Measurements from ENCODE around the gene THOC5.

THOC5 gene

GRCh38 chr22:29509298-29509697, 44.3 kb downstream of the THOC5 start:
- Histone ChIP-seq H4K20me1 (ENCODE audit: control insufficient read depth, insufficient read depth, low read depth, low read length) (no peaks in the 10 kb centered on the region), H3K4me1 (ENCODE audit: control insufficient read depth, low read length) (no peaks in the 10 kb centered on the region), H3K27ac (ENCODE audit: low read depth, low read length) (no peak overlapping the region), H3K4me2 (ENCODE audit: low read length) (no peak overlapping the region), H3K9me3 (ENCODE audit: control insufficient read depth, insufficient read depth, low read length) (no peaks in the 10 kb centered on the region), H3K27me3 (ENCODE audit: control insufficient read depth, low read length) (no peaks in the 10 kb centered on the region), H3K79me2 (ENCODE audit: control insufficient read depth, low read length) (no peaks in the 10 kb centered on the region), H3K36me3 (ENCODE audit: control insufficient read depth, low read length) (peaks cover 45% of the 10 kb centered on the region), H3F3A (ENCODE audit: control insufficient read depth, insufficient read depth) (no peaks in the 10 kb centered on the region), H3K4me3 (ENCODE audit: low read length) (no peak overlapping the region), H3K9me2 (replicated peaks; ENCODE audit: control insufficient read depth, low read length) (no peaks in the 10 kb centered on the region)
- TF ChIP-seq CTCF (IDR thresholded peaks at IDR 0.05; ENCODE audit: low read depth, low read length, poor library complexity, severe bottlenecking): no peak
- no peak for TF ChIP-seq EZH2phosphoT487 (IDR thresholded peaks at IDR 0.05; ENCODE audit: borderline replicate concordance, low read length)

- H3K9me3 ChIP-seq (ENCODE audit: control insufficient read depth, insufficient read depth, low read length): no peaks in the 10 kb centered on the region
- H3F3A ChIP-seq (ENCODE audit: control insufficient read depth, insufficient read depth): no peaks in the 10 kb centered on the region
- H3K4me2 ChIP-seq (ENCODE audit: low read length): no peak overlapping the region
- H3K27me3 ChIP-seq (ENCODE audit: control insufficient read depth, low read length): no peaks in the 10 kb centered on the region
- H3K79me2 ChIP-seq (ENCODE audit: control insufficient read depth, low read length): no peaks in the 10 kb centered on the region
- H3K4me1 ChIP-seq (ENCODE audit: control insufficient read depth, low read length): no peaks in the 10 kb centered on the region
- H3K27ac ChIP-seq (ENCODE audit: low read depth, low read length): no peak overlapping the region
- no peaks in the 10 kb centered on the region for H3K9me2 ChIP-seq (replicated peaks; ENCODE audit: control insufficient read depth, low read length)
- H4K20me1 ChIP-seq (ENCODE audit: control insufficient read depth, insufficient read depth, low read depth, low read length): no peaks in the 10 kb centered on the region
- no peak overlapping the region for H3K4me3 ChIP-seq (ENCODE audit: low read length)
- no peak for TF ChIP-seq EZH2phosphoT487 (IDR thresholded peaks at IDR 0.05; ENCODE audit: borderline replicate concordance, low read length)
- TF ChIP-seq CTCF (IDR thresholded peaks at IDR 0.05; ENCODE audit: low read depth, low read length, poor library complexity, severe bottlenecking): no peak
- H3K36me3 ChIP-seq (ENCODE audit: control insufficient read depth, low read length): peaks cover 22% of the 10 kb centered on the region
Measured at GRCh38 chr22:29503811-29504372, 49.7 kb downstream of the THOC5 start.

- TF ChIP-seq EZH2phosphoT487 (IDR thresholded peaks at IDR 0.05; ENCODE audit: borderline replicate concordance, low read length): no peak
- no peak for TF ChIP-seq CTCF (IDR thresholded peaks at IDR 0.05; ENCODE audit: low read depth, low read length, poor library complexity, severe bottlenecking)
- H3K9me2 ChIP-seq (replicated peaks; ENCODE audit: control insufficient read depth, low read length): no peaks in the 10 kb centered on the region
- no peaks in the 10 kb centered on the region for H4K20me1 ChIP-seq (ENCODE audit: control insufficient read depth, insufficient read depth, low read depth, low read length)
- no peaks in the 10 kb centered on the region for H3K9me3 ChIP-seq (ENCODE audit: control insufficient read depth, insufficient read depth, low read length)
- H3K4me2 ChIP-seq (ENCODE audit: low read length): no peak overlapping the region
- no peaks in the 10 kb centered on the region for H3K36me3 ChIP-seq (ENCODE audit: control insufficient read depth, low read length)
- no peak overlapping the region for H3K27ac ChIP-seq (ENCODE audit: low read depth, low read length)
- no peaks in the 10 kb centered on the region for H3K27me3 ChIP-seq (ENCODE audit: control insufficient read depth, low read length)
- no peaks in the 10 kb centered on the region for H3K4me1 ChIP-seq (ENCODE audit: control insufficient read depth, low read length)
- H3K4me3 ChIP-seq (ENCODE audit: low read length): no peak overlapping the region
- H3F3A ChIP-seq (ENCODE audit: control insufficient read depth, insufficient read depth): no peaks in the 10 kb centered on the region
- no peaks in the 10 kb centered on the region for H3K79me2 ChIP-seq (ENCODE audit: control insufficient read depth, low read length)
Measured at GRCh38 chr22:29499852-29500251, 53.7 kb downstream of the THOC5 start.
